ENCODE results near the gene GPR17. TPM values are rescaled to one million over a fixed set of nuclear protein-coding genes. Genes with fewer than 3 reads are reported as not detected.

The GPR17 gene
- 0.07 to 0.13 TPM (median 0.10 TPM) in 3 of 5 replicates, not detected in the others for total RNA-seq (2022; extraction: Qiagen RNA extraction)

GRCh38 chr2:127645395-127646291 lies at the start of gene GPR17:
TSS of gene GPR17 (plus strand) at chr2:127646153. CDS start at chr2:127650736, 4,583 bp downstream.

GRCh38 chr2:127675331-127676261 lies 29.6 kb downstream of the GPR17 start, which contains the start of gene LIMS2:
TSS of gene LIMS2 (minus strand) at chr2:127675530. CDS start at chr2:127675024, 506 bp downstream.

GRCh38 chr2:127701193-127701650 lies 55.3 kb downstream of the GPR17 start, which contains the start of gene SFT2D3:
TSS of gene SFT2D3 (plus strand) at chr2:127701497. CDS start at chr2:127701529, 32 bp downstream.

Other genes with a start within 250 kb of the GPR17 start
- 5.0 to 5.8 TPM (median 5.5 TPM) in 5 replicates for gene PROC, start 227.7 kb upstream of the GPR17 start, total RNA-seq (2022; extraction: Qiagen RNA extraction)
- 33.2 to 46.6 TPM (median 37.4 TPM) in 5 replicates for gene IWS1, start 119.7 kb upstream of the GPR17 start, total RNA-seq (2022; extraction: Qiagen RNA extraction)
- gene MYO7B, start 110.5 kb upstream of the GPR17 start, total RNA-seq (2022; extraction: Qiagen RNA extraction) = 0.14 to 0.62 TPM (median 0.23 TPM) in 5 replicates
- 5.8 to 10.2 TPM (median 7.8 TPM) in 5 replicates for gene LIMS2, start 29.4 kb downstream of the GPR17 start, total RNA-seq (2022; extraction: Qiagen RNA extraction)
- 4.6 to 6.1 TPM (median 5.8 TPM) in 5 replicates for gene SFT2D3, start 55.3 kb downstream of the GPR17 start, total RNA-seq (2022; extraction: Qiagen RNA extraction)
- gene WDR33, start 165.0 kb downstream of the GPR17 start, total RNA-seq (2022; extraction: Qiagen RNA extraction) = 18.2 to 22.8 TPM (median 22.3 TPM) in 5 replicates
- gene POLR2D, start 212.0 kb downstream of the GPR17 start, total RNA-seq (2022; extraction: Qiagen RNA extraction) = 46.5 to 56.6 TPM (median 50.8 TPM) in 5 replicates
- 15.6 to 17.4 TPM (median 16.6 TPM) in 5 replicates for gene AMMECR1L, start 239.8 kb downstream of the GPR17 start, total RNA-seq (2022; extraction: Qiagen RNA extraction)

All from A549 treated with AZD2906 at 1 μM for 4 hours (cell line).